SK-N-MC (cell line): Measurements from ENCODE around the gene SVBP.

Experiments used
- EZH2 ChIP-seq: fragments of 200-600 bp; sonication (generic); IDR thresholded peaks from one replicate; pipeline ENCODE4 v1.6.1; 2017; ENCODE audit warnings: antibody characterized with exemption
- FOXP2 ChIP-seq: optimal IDR thresholded peaks from 2 replicates; pipeline ENCODE3; 2011; ENCODE audit warnings: mild to moderate bottlenecking, moderate library complexity; ENCODE audit not compliant: insufficient read depth; ENCODE audit errors: extremely low read length, control extremely low read depth
- POLR2AphosphoS5 ChIP-seq: IDR thresholded peaks from 2 replicates; pipeline ENCODE4 v1.6.1; 2012; ENCODE audit warnings: mild to moderate bottlenecking, low read depth, low read length, borderline replicate concordance

- TF ChIP-seq EZH2 (no peak), POLR2AphosphoS5 (no peak), FOXP2 (no peak)
Measured at GRCh38 chr1:42759114-42759513, 58.1 kb downstream of the SVBP start.
